ENCODE data around the gene MME. TPM values are rescaled to one million over a fixed set of nuclear protein-coding genes. Genes with fewer than 3 reads are reported as not detected.

MME gene
- total and polyA plus RNA-seq, 2 donors (not counting 1 experiment from before 2014, with no cell fraction given): 137 to 451 TPM

DNA sequence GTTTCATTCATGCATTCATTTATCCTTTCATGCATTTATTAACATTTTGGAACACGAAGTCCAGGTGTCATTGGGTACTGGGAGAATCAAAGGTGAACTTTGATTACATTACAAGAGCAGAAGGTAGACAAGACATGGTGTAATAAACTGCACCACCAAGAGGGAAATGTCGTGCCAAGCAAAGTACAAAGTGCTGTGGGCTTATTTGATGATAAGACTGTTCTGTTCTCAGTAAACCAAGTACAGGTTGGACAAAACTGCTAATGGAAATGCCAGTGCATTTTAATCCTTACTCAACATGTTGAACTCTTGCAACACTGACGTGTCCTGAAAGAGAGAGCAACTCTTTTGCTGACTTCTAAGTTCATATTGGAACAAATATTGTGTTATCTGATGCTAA is 69.4 kb downstream of the MME start:
- H3K36me3 ChIP-seq (ENCODE audit: control insufficient read depth, insufficient read depth, low read length): no peaks in the 10 kb centered on the region
- no peak for TF ChIP-seq EZH2 (IDR thresholded peaks at IDR 0.05; ENCODE audit: low read length, missing control alignments)
- TF ChIP-seq, protein P1, sequence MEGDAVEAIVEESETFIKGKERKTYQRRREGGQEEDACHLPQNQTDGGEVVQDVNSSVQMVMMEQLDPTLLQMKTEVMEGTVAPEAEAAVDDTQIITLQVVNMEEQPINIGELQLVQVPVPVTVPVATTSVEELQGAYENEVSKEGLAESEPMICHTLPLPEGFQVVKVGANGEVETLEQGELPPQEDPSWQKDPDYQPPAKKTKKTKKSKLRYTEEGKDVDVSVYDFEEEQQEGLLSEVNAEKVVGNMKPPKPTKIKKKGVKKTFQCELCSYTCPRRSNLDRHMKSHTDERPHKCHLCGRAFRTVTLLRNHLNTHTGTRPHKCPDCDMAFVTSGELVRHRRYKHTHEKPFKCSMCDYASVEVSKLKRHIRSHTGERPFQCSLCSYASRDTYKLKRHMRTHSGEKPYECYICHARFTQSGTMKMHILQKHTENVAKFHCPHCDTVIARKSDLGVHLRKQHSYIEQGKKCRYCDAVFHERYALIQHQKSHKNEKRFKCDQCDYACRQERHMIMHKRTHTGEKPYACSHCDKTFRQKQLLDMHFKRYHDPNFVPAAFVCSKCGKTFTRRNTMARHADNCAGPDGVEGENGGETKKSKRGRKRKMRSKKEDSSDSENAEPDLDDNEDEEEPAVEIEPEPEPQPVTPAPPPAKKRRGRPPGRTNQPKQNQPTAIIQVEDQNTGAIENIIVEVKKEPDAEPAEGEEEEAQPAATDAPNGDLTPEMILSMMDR (conservative IDR thresholded peaks at IDR 0.05 in 1 of 2, IDR thresholded peaks at IDR 0.05 in 1 of 2; ENCODE audit: low read depth in 1 of 2, low read length in 2 of 2): no peak
- H4K20me1 ChIP-seq (ENCODE audit: control insufficient read depth, extremely low read depth, insufficient read depth, low read length): no peaks in the 10 kb centered on the region
- no peak overlapping the region for H3K27ac ChIP-seq (ENCODE audit: insufficient read depth, low read length)
- H3K4me1 ChIP-seq (ENCODE audit: control insufficient read depth, extremely low read depth, insufficient read depth, low read length): no peaks in the 10 kb centered on the region
- no peak overlapping the region for H3K9ac ChIP-seq (ENCODE audit: insufficient read depth, low read length)
- no peaks in the 10 kb centered on the region for H3K9me3 ChIP-seq (ENCODE audit: control insufficient read depth, insufficient read depth, low read depth, low read length)
- peak in 1 of 2 donors; percentile 39 for DNase-seq (ENCODE audit: low read depth in 2 of 2)
- H3K79me2 ChIP-seq (ENCODE audit: control insufficient read depth, insufficient read depth, low read length): no peaks in the 10 kb centered on the region
- H3K4me2 ChIP-seq (ENCODE audit: extremely low read depth, insufficient read depth, low read length): no peak overlapping the region
- H3K4me3 ChIP-seq (replicated peaks in 1 of 4; ENCODE audit: control extremely low read depth in 1 of 4, insufficient read depth in 1 of 4, low read depth in 3 of 4, low read length in 4 of 4): no peak overlapping the region
- no peaks in the 10 kb centered on the region for H3K27me3 ChIP-seq (ENCODE audit: control insufficient read depth, insufficient read depth, low read length)
- H2AFZ ChIP-seq (ENCODE audit: low read length): no peak overlapping the region

DNA sequence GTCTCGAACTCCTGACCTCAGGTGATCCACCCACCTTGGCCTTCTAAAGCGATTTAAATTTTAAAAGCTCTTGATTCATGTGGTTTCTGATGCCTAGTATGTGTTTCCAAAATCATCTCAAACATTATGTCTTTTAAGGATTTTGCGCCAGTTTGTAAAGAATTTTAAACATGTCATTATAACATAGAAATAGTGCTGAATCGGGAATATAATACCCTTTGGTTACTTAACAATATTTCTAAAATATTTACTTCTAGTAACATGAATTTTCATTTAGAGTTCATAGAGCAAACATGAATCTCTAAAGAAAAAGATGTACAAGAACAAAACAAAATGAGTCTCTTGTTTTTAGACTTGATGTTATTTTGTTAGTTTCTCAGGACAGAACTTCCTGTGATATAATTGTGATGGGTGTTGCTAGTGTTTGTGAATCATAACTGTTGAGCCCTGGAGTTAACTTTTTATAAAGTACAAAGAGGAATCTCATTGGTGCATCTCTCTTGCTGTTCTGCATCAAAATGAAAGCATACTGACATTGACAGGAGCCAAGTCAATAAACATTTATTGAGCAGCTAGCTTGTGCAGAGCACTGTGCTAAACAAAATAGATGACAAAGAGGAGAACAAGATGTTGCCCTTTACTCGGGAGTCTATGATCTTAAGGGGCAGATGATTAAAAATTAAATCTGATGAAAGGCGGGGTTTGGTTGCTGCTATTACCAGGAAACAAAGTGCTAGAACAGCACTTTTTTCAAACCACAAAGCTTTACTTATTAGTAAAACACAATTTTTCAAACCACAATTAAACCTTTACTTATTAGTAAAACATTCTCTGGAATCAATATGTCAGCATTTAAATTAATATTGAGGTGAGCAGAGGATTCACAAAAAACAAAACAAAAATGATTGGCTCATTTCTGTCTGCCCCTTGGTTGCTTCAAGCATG is 73.4 kb downstream of the MME start:
- Histone ChIP-seq H3K79me2 (ENCODE audit: control insufficient read depth, insufficient read depth, low read length) (no peaks in the 10 kb centered on the region), H3K27me3 (ENCODE audit: control insufficient read depth, insufficient read depth, low read length) (no peaks in the 10 kb centered on the region), H3K36me3 (ENCODE audit: control insufficient read depth, insufficient read depth, low read length) (no peaks in the 10 kb centered on the region), H3K9ac (ENCODE audit: insufficient read depth, low read length) (no peak overlapping the region), H3K9me3 (ENCODE audit: control insufficient read depth, insufficient read depth, low read depth, low read length) (no peaks in the 10 kb centered on the region), H3K4me1 (ENCODE audit: control insufficient read depth, extremely low read depth, insufficient read depth, low read length) (no peaks in the 10 kb centered on the region), H3K4me2 (ENCODE audit: extremely low read depth, insufficient read depth, low read length) (no peak overlapping the region), H3K4me3 (replicated peaks in 1 of 4; ENCODE audit: control extremely low read depth in 1 of 4, insufficient read depth in 1 of 4, low read depth in 3 of 4, low read length in 4 of 4) (no peak overlapping the region), H3K27ac (ENCODE audit: insufficient read depth, low read length) (no peak overlapping the region), H2AFZ (ENCODE audit: low read length) (no peak overlapping the region), H4K20me1 (ENCODE audit: control insufficient read depth, extremely low read depth, insufficient read depth, low read length) (no peaks in the 10 kb centered on the region)
- TF ChIP-seq, protein P1 (conservative IDR thresholded peaks at IDR 0.05 in 1 of 2, IDR thresholded peaks at IDR 0.05 in 1 of 2; ENCODE audit: low read depth in 1 of 2, low read length in 2 of 2): no peak
- no peak for TF ChIP-seq EZH2 (IDR thresholded peaks at IDR 0.05; ENCODE audit: low read length, missing control alignments)
- no peak for DNase-seq (ENCODE audit: low read depth in 2 of 2)

DNA sequence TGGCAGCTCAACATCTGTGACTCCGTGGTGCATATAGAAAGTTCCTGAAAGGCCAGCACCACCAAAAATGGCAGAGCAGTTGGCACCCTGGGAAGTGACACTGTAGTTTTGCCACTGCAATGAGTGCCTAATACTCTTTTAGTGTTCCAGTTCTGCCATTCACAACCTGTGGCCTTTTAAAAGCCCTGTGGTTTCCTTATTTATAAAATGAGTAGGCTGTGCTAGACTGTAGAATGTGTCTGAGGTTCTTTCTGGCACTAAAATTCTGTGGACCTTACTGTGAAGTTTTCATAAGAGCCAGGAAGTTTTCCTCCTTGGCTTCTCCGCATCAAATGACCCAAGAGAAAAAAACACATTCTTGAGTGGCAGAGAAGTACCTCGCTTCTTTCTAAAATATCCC is 74.1 kb downstream of the MME start:
- no peaks in the 10 kb centered on the region for H3K27me3 ChIP-seq (ENCODE audit: control insufficient read depth, insufficient read depth, low read length)
- no peak for TF ChIP-seq EZH2 (IDR thresholded peaks at IDR 0.05; ENCODE audit: low read length, missing control alignments)
- TF ChIP-seq, protein P1 (conservative IDR thresholded peaks at IDR 0.05 in 1 of 2, IDR thresholded peaks at IDR 0.05 in 1 of 2; ENCODE audit: low read depth in 1 of 2, low read length in 2 of 2): no peak
- DNase-seq (ENCODE audit: low read depth in 2 of 2): peak; percentile 19 to 49
- no peaks in the 10 kb centered on the region for H3K9me3 ChIP-seq (ENCODE audit: control insufficient read depth, insufficient read depth, low read depth, low read length)
- H3K4me2 ChIP-seq (ENCODE audit: extremely low read depth, insufficient read depth, low read length): no peak overlapping the region
- no peaks in the 10 kb centered on the region for H3K79me2 ChIP-seq (ENCODE audit: control insufficient read depth, insufficient read depth, low read length)
- no peak overlapping the region for H3K9ac ChIP-seq (ENCODE audit: insufficient read depth, low read length)
- H3K36me3 ChIP-seq (ENCODE audit: control insufficient read depth, insufficient read depth, low read length): no peaks in the 10 kb centered on the region
- H4K20me1 ChIP-seq (ENCODE audit: control insufficient read depth, extremely low read depth, insufficient read depth, low read length): no peaks in the 10 kb centered on the region
- no peak overlapping the region for H2AFZ ChIP-seq (ENCODE audit: low read length)
- no peak overlapping the region for H3K4me3 ChIP-seq (replicated peaks in 1 of 4; ENCODE audit: control extremely low read depth in 1 of 4, insufficient read depth in 1 of 4, low read depth in 3 of 4, low read length in 4 of 4)
- H3K27ac ChIP-seq (ENCODE audit: insufficient read depth, low read length): no peak overlapping the region
- no peaks in the 10 kb centered on the region for H3K4me1 ChIP-seq (ENCODE audit: control insufficient read depth, extremely low read depth, insufficient read depth, low read length)

All from fibroblast of lung (primary cell).